ENCODE data around the gene HMCN2. TPM values are rescaled to one million over a fixed set of nuclear protein-coding genes. Genes with fewer than 3 reads are reported as not detected.
"Not testable (repeated sequence)": the region's sequence is repeated elsewhere in the genome, so short reads cannot be mapped to it uniquely, and the experiment has no call there.

The HMCN2 gene
- total and polyA plus RNA-seq, 4 donors = 0.24 to 1.8 (median 0.29) TPM

- peaks cover 0 to 16% (median 11%) of the 10 kb centered on the region in 4 donors for H3K4me1 ChIP-seq (ENCODE audit: control insufficient read depth in 4 of 4, insufficient read depth in 4 of 4, low read length in 3 of 4)
- TF ChIP-seq GABPA (IDR thresholded peaks at IDR 0.05 in 1 of 2, conservative IDR thresholded peaks at IDR 0.05 in 1 of 2) (no peak), RAD21 (IDR thresholded peaks at IDR 0.05) (no peak), TAF1 (conservative IDR thresholded peaks at IDR 0.05) (no peak), RXRA (IDR thresholded peaks at IDR 0.05) (no peak), SP1 (IDR thresholded peaks at IDR 0.05) (no peak), FOXA2 (IDR thresholded peaks at IDR 0.05) (no peak), YY1 (IDR thresholded peaks at IDR 0.05) (no peak), FOXA1 (IDR thresholded peaks at IDR 0.05) (no peak), NR2F2 (IDR thresholded peaks at IDR 0.05) (no peak), JUND (IDR thresholded peaks at IDR 0.05) (no peak), ZBTB33 (IDR thresholded peaks at IDR 0.05) (no peak), EGR1 (IDR thresholded peaks at IDR 0.05; ENCODE audit: low read depth in 2 of 2) (no peak), CTCF (IDR thresholded peaks at IDR 0.05; ENCODE audit: low read depth, low read length, missing input control) (no peak), HNF4A (conservative IDR thresholded peaks at IDR 0.05) (no peak), HNF4G (IDR thresholded peaks at IDR 0.05) (no peak), ATF3 (IDR thresholded peaks at IDR 0.05) (no peak), REST (IDR thresholded peaks at IDR 0.05) (no peak)
- TF ChIP-seq, protein P1, sequence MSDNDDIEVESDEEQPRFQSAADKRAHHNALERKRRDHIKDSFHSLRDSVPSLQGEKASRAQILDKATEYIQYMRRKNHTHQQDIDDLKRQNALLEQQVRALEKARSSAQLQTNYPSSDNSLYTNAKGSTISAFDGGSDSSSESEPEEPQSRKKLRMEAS (IDR thresholded peaks at IDR 0.05) = no peak
- H3K9me3 ChIP-seq (ENCODE audit: control insufficient read depth in 4 of 4, low read length in 3 of 4) = no peaks in the 10 kb centered on the region
- no peak overlapping the region for H3K27ac ChIP-seq (ENCODE audit: low read depth in 1 of 2, low read length in 2 of 2)
- WGBS = 90% methylated on average over 2 of the region's 2 CpGs
- no peaks in the 10 kb centered on the region for H3K36me3 ChIP-seq (ENCODE audit: control insufficient read depth in 4 of 4, insufficient read depth in 3 of 4, low read depth in 1 of 4, low read length in 3 of 4)
- H3K27me3 ChIP-seq (ENCODE audit: control insufficient read depth in 4 of 4, insufficient read depth in 4 of 4, low read length in 3 of 4) = no peaks in the 10 kb centered on the region
- H3K4me3 ChIP-seq (ENCODE audit: low read depth in 1 of 3, low read length in 3 of 3) = no peak overlapping the region
- H3K9ac ChIP-seq (ENCODE audit: low read depth in 1 of 2, low read length in 2 of 2) = no peak overlapping the region
- no peak for DNase-seq (ENCODE audit: low spot score)
These were observed 8.9 kb upstream of the HMCN2 start for GRCh38 chr9:130256644-130257043.

GRCh38 chr9:130258137-130258536 is 7.4 kb upstream of the HMCN2 start:
- DNase-seq (ENCODE audit: low spot score); H3K27me3 ChIP-seq (ENCODE audit: control insufficient read depth in 4 of 4, insufficient read depth in 4 of 4, low read length in 3 of 4): not testable (repeated sequence)
- 95% methylated on average over 7 of the region's 7 CpGs for WGBS

More at GRCh38 chr9:130258137-130258536, 7.4 kb upstream of the HMCN2 start:
- H3K4me1 ChIP-seq (ENCODE audit: control insufficient read depth in 4 of 4, insufficient read depth in 4 of 4, low read length in 3 of 4) = peaks cover 4 to 26% (median 20%) of the 10 kb centered on the region in 4 donors
- not testable (repeated sequence) for H3K9ac ChIP-seq (ENCODE audit: low read depth in 1 of 2, low read length in 2 of 2); H3K9me3 ChIP-seq (ENCODE audit: control insufficient read depth in 4 of 4, low read length in 3 of 4); H3K36me3 ChIP-seq (ENCODE audit: control insufficient read depth in 4 of 4, insufficient read depth in 3 of 4, low read depth in 1 of 4, low read length in 3 of 4); H3K27ac ChIP-seq (ENCODE audit: low read depth in 1 of 2, low read length in 2 of 2); H3K4me3 ChIP-seq (ENCODE audit: low read depth in 1 of 3, low read length in 3 of 3)

Data from liver (tissue), 9 donors.